ENCODE measurements around the gene ADGRB2.

- TF ChIP-seq YY1 (IDR thresholded peaks at IDR 0.05; ENCODE audit: insufficient read depth, insufficient read length) (no peak), SUZ12 (IDR thresholded peaks at IDR 0.05; ENCODE audit: extremely low read depth, insufficient read depth, insufficient read length) (no peak)
Observed at GRCh38 chr1:31787786-31788137, 23.6 kb upstream of the ADGRB2 start.
